Neuronal stem cell (in vitro differentiated cells): ENCODE results near the gene ME2.

Source experiments
- DNase-seq: peaks from one replicate; pipeline ENCODE4 v3.0.0-alpha.2; 2013; ENCODE audit warnings: low spot score
- H2AFZ ChIP-seq: one replicate; pipeline ENCODE4 v1.6.1; 2013; ENCODE audit warnings: mild to moderate bottlenecking, low read length, inconsistent platforms
- H2AK5ac ChIP-seq: 2 replicates; pipeline ENCODE4 v1.6.1; 2013; ENCODE audit warnings: low read depth, mild to moderate bottlenecking, inconsistent platforms, low read length, moderate library complexity, mixed read lengths
- H2BK120ac ChIP-seq: 2 replicates; pipeline ENCODE4 v1.6.1; 2013; ENCODE audit warnings: low read depth, mild to moderate bottlenecking, inconsistent platforms, low read length, moderate library complexity, mixed read lengths
- H2BK12ac ChIP-seq: one replicate; pipeline ENCODE4 v1.6.1; 2013; ENCODE audit warnings: low read length, inconsistent platforms
- H2BK15ac ChIP-seq: 2 replicates; pipeline ENCODE4 v1.6.1; 2013; ENCODE audit warnings: mild to moderate bottlenecking, low read length, inconsistent platforms, mixed read lengths
- H2BK5ac ChIP-seq: one replicate; pipeline ENCODE4 v1.6.1; 2013; ENCODE audit warnings: inconsistent platforms, mild to moderate bottlenecking, low read length, moderate library complexity
- H3K14ac ChIP-seq: one replicate; pipeline ENCODE4 v1.6.1; 2013; ENCODE audit warnings: low read length, inconsistent platforms
- H3K18ac ChIP-seq: 2 replicates; pipeline ENCODE4 v1.6.1; 2013; ENCODE audit warnings: low read length, inconsistent platforms
- H3K23ac ChIP-seq: 2 replicates; pipeline ENCODE4 v1.6.1; 2013; ENCODE audit warnings: low read depth, mild to moderate bottlenecking, mixed read lengths, low read length, inconsistent platforms; ENCODE audit not compliant: poor library complexity
- H3K27ac ChIP-seq: replicated peaks from 3 replicates; pipeline ENCODE4 v1.5.1; 2013; ENCODE audit warnings: low read length, inconsistent platforms
- H3K27me3 ChIP-seq, 3 experiments: 2 replicates each; pipeline ENCODE4 v1.6.1; 2013; ENCODE audit warnings: low read length in 3 of 3, mild to moderate bottlenecking in 2 of 3, inconsistent platforms in 1 of 3, low read depth in 1 of 3, mixed read lengths in 1 of 3, moderate library complexity in 1 of 3; ENCODE audit not compliant: control insufficient read depth in 3 of 3, insufficient read depth in 3 of 3
- H3K36me3 ChIP-seq, 2 donors: replicated peaks in 1 of 2; 2 replicates each; pipeline ENCODE4 v1.6.1; 2013; ENCODE audit warnings: low read length in 2 of 2; ENCODE audit not compliant: control insufficient read depth in 2 of 2, insufficient read depth in 2 of 2
- H3K4ac ChIP-seq: 2 replicates; pipeline ENCODE4 v1.6.1; 2013; ENCODE audit warnings: inconsistent platforms, mild to moderate bottlenecking, low read length, moderate library complexity
- H3K4me1 ChIP-seq, 2 donors: 1 replicate in 1 of 2; 2 replicates in 1 of 2; pipeline ENCODE4 v1.6.1; 2013; ENCODE audit warnings: low read length in 2 of 2, low read depth in 1 of 2; ENCODE audit not compliant: control insufficient read depth in 2 of 2, insufficient read depth in 1 of 2
- H3K4me2 ChIP-seq: one replicate; pipeline ENCODE4 v1.6.1; 2013; ENCODE audit warnings: mild to moderate bottlenecking, low read length, inconsistent platforms; ENCODE audit not compliant: insufficient read depth, poor library complexity, severe bottlenecking
- H3K4me3 ChIP-seq, 2 donors: 2 replicates each; pipeline ENCODE4 v1.5.1; 2013; ENCODE audit warnings: low read length in 2 of 2, mild to moderate bottlenecking in 2 of 2, inconsistent platforms in 1 of 2, moderate library complexity in 1 of 2
- H3K79me1 ChIP-seq: one replicate; pipeline ENCODE4 v1.6.1; 2013; ENCODE audit warnings: low read depth, mild to moderate bottlenecking, inconsistent platforms, low read length, moderate library complexity
- H3K9ac ChIP-seq: one replicate; pipeline ENCODE4 v1.6.1; 2013; ENCODE audit warnings: mild to moderate bottlenecking, low read depth, low read length, inconsistent platforms; ENCODE audit not compliant: poor library complexity
- H3K9me3 ChIP-seq, 2 donors: replicated peaks in 1 of 2; 2 replicates each; pipeline versions ENCODE3 to v1.6.1; 2013; ENCODE audit warnings: low read length in 2 of 2, mild to moderate bottlenecking in 2 of 2, inconsistent platforms in 1 of 2, low read depth in 1 of 2, mixed read lengths in 1 of 2, moderate library complexity in 1 of 2; ENCODE audit not compliant: control insufficient read depth in 2 of 2, insufficient read depth in 1 of 2
- H4K8ac ChIP-seq: one replicate; pipeline ENCODE4 v1.6.1; 2013; ENCODE audit warnings: low read depth, mild to moderate bottlenecking, inconsistent platforms, low read length, moderate library complexity
- H4K91ac ChIP-seq: one replicate; pipeline ENCODE4 v1.6.1; 2013; ENCODE audit warnings: low read length, low read depth, mild to moderate bottlenecking, inconsistent platforms; ENCODE audit not compliant: poor library complexity
- WGBS, 2 donors: extraction: QIAGEN DNeasy Blood & Tissue Kit; methylation state at CpG; one replicate each; pipeline ENCODE4 v1.1.7; 2013; ENCODE audit warnings: missing lambda C conversion rate in 2 of 2, mixed read lengths in 1 of 2; ENCODE audit not compliant: insufficient read length in 2 of 2, insufficient replicate concordance in 1 of 2; ENCODE audit errors: extremely low coverage in 2 of 2; 5-methylcytosine and 5-hydroxymethylcytosine counted together

Gene ME2

GRCh38 chr18:50982802-50983179 is 103.9 kb downstream of the ME2 start:
- no peaks in the 10 kb centered on the region for H3K79me1 ChIP-seq
- no peak overlapping the region for H4K8ac ChIP-seq
- no peak overlapping the region for H3K4me2 ChIP-seq
- no peak overlapping the region for H2BK12ac ChIP-seq
- no peak overlapping the region for H4K91ac ChIP-seq
- no peak overlapping the region for H3K4me3 ChIP-seq
- H3K36me3 ChIP-seq = peaks cover 1 to 83% of the 10 kb centered on the region in 2 donors
- no peak overlapping the region for H3K9ac ChIP-seq
- H3K18ac ChIP-seq = no peak overlapping the region
- H2BK120ac ChIP-seq = no peak overlapping the region
- DNase-seq = no peak
- H3K9me3 ChIP-seq = peaks cover 0 to 19% of the 10 kb centered on the region in 2 donors
- H3K27me3 ChIP-seq = no peaks in the 10 kb centered on the region
- H2BK5ac ChIP-seq = no peak overlapping the region
- no peak overlapping the region for H3K4ac ChIP-seq
- H2BK15ac ChIP-seq = no peak overlapping the region
- 100% methylated on average over 1 of the region's 3 CpGs; no CpG with 5 or more reads in 1 of the 2 donors for WGBS, 2 donors
- H3K27ac ChIP-seq = no peak overlapping the region
- H3K23ac ChIP-seq = no peak overlapping the region
- H2AK5ac ChIP-seq = no peak overlapping the region
- H3K14ac ChIP-seq = no peak overlapping the region
- no peak overlapping the region for H2AFZ ChIP-seq
- no peaks in the 10 kb centered on the region for H3K4me1 ChIP-seq

GRCh38 chr18:50986360-50987087 is 107.6 kb downstream of the ME2 start:
- Histone ChIP-seq H3K27me3 (no peaks in the 10 kb centered on the region), H2BK120ac (no peak overlapping the region), H4K8ac (no peak overlapping the region), H3K4me1 (peaks cover 0 to 3% of the 10 kb centered on the region in 2 donors), H3K27ac (no peak overlapping the region), H3K36me3 (peaks cover 1 to 58% of the 10 kb centered on the region in 2 donors), H3K9me3 (peaks cover 0 to 4% of the 10 kb centered on the region in 2 donors), H2AFZ (no peak overlapping the region), H3K4me3 (no peak overlapping the region), H2AK5ac (no peak overlapping the region), H3K79me1 (no peaks in the 10 kb centered on the region), H3K4ac (no peak overlapping the region), H3K14ac (no peak overlapping the region), H2BK5ac (no peak overlapping the region), H3K9ac (no peak overlapping the region), H4K91ac (no peak overlapping the region), H2BK15ac (no peak overlapping the region), H3K4me2 (no peak overlapping the region), H3K18ac (no peak overlapping the region), H3K23ac (no peak overlapping the region), H2BK12ac (no peak overlapping the region)
- WGBS, 2 donors = no CpG with 5 or more reads among the region's 2 CpGs
- no peak for DNase-seq

GRCh38 chr18:50987261-50987660 is 108.3 kb downstream of the ME2 start:
- Histone ChIP-seq H3K9me3 (peaks cover 0 to 4% of the 10 kb centered on the region in 2 donors), H2AFZ (no peak overlapping the region), H2BK12ac (no peak overlapping the region), H3K23ac (no peak overlapping the region), H3K4me2 (no peak overlapping the region), H3K4me3 (no peak overlapping the region), H3K27ac (no peak overlapping the region), H3K18ac (no peak overlapping the region), H4K8ac (no peak overlapping the region), H2AK5ac (no peak overlapping the region), H2BK15ac (no peak overlapping the region), H4K91ac (no peak overlapping the region), H3K4ac (no peak overlapping the region), H3K79me1 (no peaks in the 10 kb centered on the region), H3K36me3 (peaks cover 1 to 53% of the 10 kb centered on the region in 2 donors), H3K27me3 (no peaks in the 10 kb centered on the region), H3K9ac (no peak overlapping the region), H2BK5ac (no peak overlapping the region), H3K14ac (no peak overlapping the region), H2BK120ac (no peak overlapping the region), H3K4me1 (peaks cover 0 to 10% of the 10 kb centered on the region in 2 donors)
- DNase-seq = no peak
- WGBS, 2 donors = no CpG with 5 or more reads among the region's 2 CpGs

GRCh38 chr18:50989711-50990110 is 110.8 kb downstream of the ME2 start:
- no CpG with 5 or more reads among the region's 3 CpGs for WGBS, 2 donors
- Histone ChIP-seq H3K23ac (no peak overlapping the region), H2BK12ac (no peak overlapping the region), H3K4me2 (no peak overlapping the region), H2BK15ac (no peak overlapping the region), H3K79me1 (no peaks in the 10 kb centered on the region), H3K14ac (no peak overlapping the region), H3K4me1 (peaks cover 3 to 12% of the 10 kb centered on the region in 2 donors), H3K36me3 (peaks cover 1 to 38% of the 10 kb centered on the region in 2 donors), H2AK5ac (no peak overlapping the region), H2AFZ (no peak overlapping the region), H2BK120ac (no peak overlapping the region), H4K8ac (no peak overlapping the region), H3K9ac (no peak overlapping the region), H4K91ac (no peak overlapping the region), H3K27ac (no peak overlapping the region), H3K27me3 (no peaks in the 10 kb centered on the region), H3K4ac (no peak overlapping the region), H3K18ac (no peak overlapping the region), H3K4me3 (no peak overlapping the region), H3K9me3 (peaks cover 0 to 2% of the 10 kb centered on the region in 2 donors), H2BK5ac (no peak overlapping the region)
- DNase-seq = no peak
